Measurements from ENCODE around the gene WDR74.

DNA sequence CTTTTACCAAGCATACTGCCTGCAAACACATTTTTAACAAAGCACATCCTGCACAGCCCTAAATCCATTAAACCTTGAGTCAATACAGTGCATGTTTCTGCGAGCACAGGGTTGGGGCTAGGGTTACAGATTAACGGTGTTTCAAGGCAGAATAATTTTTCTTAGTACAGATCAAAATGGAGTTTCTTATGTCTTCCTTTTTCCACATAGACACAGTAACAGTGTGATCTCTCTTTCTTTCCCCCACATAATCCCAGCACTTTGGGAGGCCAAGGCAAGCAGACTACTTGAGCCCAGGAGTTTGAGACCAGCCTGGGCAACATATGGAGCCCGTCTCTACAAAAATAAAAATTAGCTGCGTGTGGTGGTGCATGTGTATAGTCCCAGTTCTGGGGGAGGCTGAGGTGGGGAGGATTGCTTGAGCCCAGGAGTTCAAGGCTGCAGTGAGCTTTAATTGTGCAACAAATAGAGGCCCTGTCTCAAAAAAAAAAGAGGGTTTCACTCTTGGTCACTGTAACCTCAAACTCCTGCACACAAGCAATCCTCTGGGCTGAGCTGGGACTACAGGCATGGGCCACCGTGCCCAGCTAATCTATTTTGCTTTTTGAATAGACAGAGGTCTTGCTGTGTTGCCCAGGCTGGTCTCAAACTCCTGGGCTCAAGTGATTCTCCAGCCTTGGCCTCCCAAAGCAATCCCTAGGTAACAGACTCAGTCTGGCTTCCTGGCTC is 21.6 kb upstream of the WDR74 start:
- TF ChIP-seq, protein P1, sequence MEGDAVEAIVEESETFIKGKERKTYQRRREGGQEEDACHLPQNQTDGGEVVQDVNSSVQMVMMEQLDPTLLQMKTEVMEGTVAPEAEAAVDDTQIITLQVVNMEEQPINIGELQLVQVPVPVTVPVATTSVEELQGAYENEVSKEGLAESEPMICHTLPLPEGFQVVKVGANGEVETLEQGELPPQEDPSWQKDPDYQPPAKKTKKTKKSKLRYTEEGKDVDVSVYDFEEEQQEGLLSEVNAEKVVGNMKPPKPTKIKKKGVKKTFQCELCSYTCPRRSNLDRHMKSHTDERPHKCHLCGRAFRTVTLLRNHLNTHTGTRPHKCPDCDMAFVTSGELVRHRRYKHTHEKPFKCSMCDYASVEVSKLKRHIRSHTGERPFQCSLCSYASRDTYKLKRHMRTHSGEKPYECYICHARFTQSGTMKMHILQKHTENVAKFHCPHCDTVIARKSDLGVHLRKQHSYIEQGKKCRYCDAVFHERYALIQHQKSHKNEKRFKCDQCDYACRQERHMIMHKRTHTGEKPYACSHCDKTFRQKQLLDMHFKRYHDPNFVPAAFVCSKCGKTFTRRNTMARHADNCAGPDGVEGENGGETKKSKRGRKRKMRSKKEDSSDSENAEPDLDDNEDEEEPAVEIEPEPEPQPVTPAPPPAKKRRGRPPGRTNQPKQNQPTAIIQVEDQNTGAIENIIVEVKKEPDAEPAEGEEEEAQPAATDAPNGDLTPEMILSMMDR (IDR thresholded peaks at IDR 0.05): no peak
- TF ChIP-seq POLR2A (IDR thresholded peaks at IDR 0.05): no peak
- TF ChIP-seq POLR2AphosphoS5 (IDR thresholded peaks at IDR 0.05): no peak
- no peak for TF ChIP-seq EP300 (IDR thresholded peaks at IDR 0.05)

All from gastroesophageal sphincter (tissue), 3 donors.